ENCODE results near the gene OPA1. TPM values are rescaled to one million over a fixed set of nuclear protein-coding genes. Genes with fewer than 3 reads are reported as not detected.
A peak's percentile ranks its signal among the peaks of the same experiment; 100 is the strongest.

Gene OPA1
- total RNA-seq, result 84.9 TPM

- peak; percentile 98 for DNase-seq (ENCODE audit: low spot score)
Observed at GRCh38 chr3:193592841-193593667, at the start of gene OPA1. Gene OPA1 (plus strand): TSS chr3:193593208. CDS start chr3:193593378, 170 bp downstream.

GRCh38 chr3:193544289-193544688, 48.7 kb upstream of the OPA1 start:
- no peak for DNase-seq (ENCODE audit: low spot score)

GRCh38 chr3:193545304-193545703, 47.7 kb upstream of the OPA1 start:
- no peak for DNase-seq (ENCODE audit: low spot score)

- no peak for DNase-seq (ENCODE audit: low spot score)
Observed at GRCh38 chr3:193546129-193546528, 46.9 kb upstream of the OPA1 start.

GRCh38 chr3:193548406-193548805, 44.6 kb upstream of the OPA1 start:
- no peak for DNase-seq (ENCODE audit: low spot score)

GRCh38 chr3:193552923-193553322, 40.1 kb upstream of the OPA1 start:
- DNase-seq (ENCODE audit: low spot score), result no peak

GRCh38 chr3:193553586-193553985, 39.4 kb upstream of the OPA1 start:
- DNase-seq (ENCODE audit: low spot score), result no peak

GRCh38 chr3:193554811-193555210, 38.2 kb upstream of the OPA1 start, which contains the start of gene ATP13A4:
Gene ATP13A4 (minus strand): TSS chr3:193554895. CDS start chr3:193554799, 96 bp downstream.
- DNase-seq (ENCODE audit: low spot score), result no peak

- DNase-seq (ENCODE audit: low spot score), result no peak
Observed at GRCh38 chr3:193556841-193557240, 36.2 kb upstream of the OPA1 start.

- DNase-seq (ENCODE audit: low spot score), result no peak
Observed at GRCh38 chr3:193559100-193559499, 33.9 kb upstream of the OPA1 start.

GRCh38 chr3:193560091-193560490, 32.9 kb upstream of the OPA1 start:
- no peak for DNase-seq (ENCODE audit: low spot score)

GRCh38 chr3:193560870-193561269, 32.1 kb upstream of the OPA1 start:
- no peak for DNase-seq (ENCODE audit: low spot score)

- DNase-seq (ENCODE audit: low spot score), result no peak
Observed at GRCh38 chr3:193563426-193563825, 29.6 kb upstream of the OPA1 start.

GRCh38 chr3:193564012-193564411, 29.0 kb upstream of the OPA1 start:
- DNase-seq (ENCODE audit: low spot score), result no peak

- DNase-seq (ENCODE audit: low spot score), result no peak
Observed at GRCh38 chr3:193569119-193569518, 23.9 kb upstream of the OPA1 start.

- peak; percentile 61 for DNase-seq (ENCODE audit: low spot score)
Observed at GRCh38 chr3:193572426-193572908, 20.5 kb upstream of the OPA1 start.

- DNase-seq (ENCODE audit: low spot score), result no peak
Observed at GRCh38 chr3:193573403-193574191, 19.4 kb upstream of the OPA1 start.

GRCh38 chr3:193574488-193575070, 18.4 kb upstream of the OPA1 start:
- no peak for DNase-seq (ENCODE audit: low spot score)

- no peak for DNase-seq (ENCODE audit: low spot score)
Observed at GRCh38 chr3:193585530-193585929, 7.5 kb upstream of the OPA1 start.

- no peak for DNase-seq (ENCODE audit: low spot score)
Observed at GRCh38 chr3:193586526-193586925, 6.5 kb upstream of the OPA1 start.

GRCh38 chr3:193589129-193589528, 3.9 kb upstream of the OPA1 start:
- DNase-seq (ENCODE audit: low spot score), result no peak

- DNase-seq (ENCODE audit: low spot score), result no peak
Observed at GRCh38 chr3:193589616-193590015, 3.4 kb upstream of the OPA1 start.

All from ureter (tissue), 1 donor.